Fibroblast of lung (primary cell): ENCODE data around the gene CAPN3. TPM values are rescaled to one million over a fixed set of nuclear protein-coding genes. Genes with fewer than 3 reads are reported as not detected.

Experiments
- DNase-seq, 2 donors: peaks; one replicate each; pipeline versions ENCODE4 v3.0.0 to v3.0.0-alpha.2; 2010; ENCODE audit warnings: low read depth in 2 of 2
- H2AFZ ChIP-seq: 2 replicates; pipeline ENCODE4 v1.5.1; 2012; ENCODE audit warnings: low read length, control low read depth, inconsistent platforms
- H3K27ac ChIP-seq: 2 replicates; pipeline ENCODE4 v1.5.1; 2011; ENCODE audit warnings: low read length, control low read depth; ENCODE audit not compliant: insufficient read depth
- H3K27me3 ChIP-seq: 2 replicates; pipeline ENCODE4 v1.5.1; 2011; ENCODE audit warnings: mild to moderate bottlenecking, low read length; ENCODE audit not compliant: control insufficient read depth, insufficient read depth
- H3K36me3 ChIP-seq: 2 replicates; pipeline ENCODE4 v1.5.1; 2011; ENCODE audit warnings: low read length; ENCODE audit not compliant: control insufficient read depth, insufficient read depth
- H3K4me1 ChIP-seq: 2 replicates; pipeline ENCODE4 v1.5.1; 2011; ENCODE audit warnings: low read length; ENCODE audit not compliant: control insufficient read depth, insufficient read depth; ENCODE audit errors: extremely low read depth
- H3K4me2 ChIP-seq: 2 replicates; pipeline ENCODE4 v1.5.1; 2011; ENCODE audit warnings: low read length, control low read depth; ENCODE audit not compliant: insufficient read depth; ENCODE audit errors: extremely low read depth
- H3K4me3 ChIP-seq, 4 experiments: fragments of 200-600 bp in 1 of 4; sonication (generic) in 1 of 4; replicated peaks in 1 of 4; 2 replicates each; pipeline ENCODE4 v1.5.1; 2011 to 2016; ENCODE audit warnings: low read length in 4 of 4, low read depth in 3 of 4, mild to moderate bottlenecking in 3 of 4, control low read depth in 2 of 4, inconsistent platforms in 1 of 4, mixed read lengths in 1 of 4; ENCODE audit not compliant: insufficient read depth in 1 of 4; ENCODE audit errors: control extremely low read depth in 1 of 4
- H3K79me2 ChIP-seq: 2 replicates; pipeline ENCODE4 v1.5.1; 2012; ENCODE audit warnings: mild to moderate bottlenecking, low read length, inconsistent platforms; ENCODE audit not compliant: control insufficient read depth, insufficient read depth
- H3K9ac ChIP-seq: 2 replicates; pipeline ENCODE4 v1.5.1; 2011; ENCODE audit warnings: mild to moderate bottlenecking, low read length, control low read depth; ENCODE audit not compliant: insufficient read depth
- H3K9me3 ChIP-seq: 2 replicates; pipeline ENCODE4 v1.5.1; 2012; ENCODE audit warnings: low read depth, low read length; ENCODE audit not compliant: control insufficient read depth, insufficient read depth
- H4K20me1 ChIP-seq: 2 replicates; pipeline ENCODE4 v1.5.1; 2011; ENCODE audit warnings: low read length; ENCODE audit not compliant: control insufficient read depth, insufficient read depth; ENCODE audit errors: extremely low read depth
- CTCF ChIP-seq, 2 donors: IDR thresholded peaks in 1 of 2; conservative IDR thresholded peaks in 1 of 2; 1 replicate in 1 of 2; 2 replicates in 1 of 2; pipeline ENCODE4 v1.5.1; 2011 to 2012; ENCODE audit warnings: low read length in 2 of 2, control low read depth in 1 of 2, inconsistent platforms in 1 of 2, low read depth in 1 of 2, mild to moderate bottlenecking in 1 of 2
- EZH2 ChIP-seq: IDR thresholded peaks from 2 replicates; pipeline ENCODE4 v1.5.1; 2012; ENCODE audit warnings: low read length, control low read depth, mild to moderate bottlenecking; ENCODE audit errors: missing control alignments
- polyA plus RNA-seq, 2 donors: library from polyadenylated mRNA; depleted of rRNA in 1 of 2; stranded (reverse) in 1 of 2; unstranded in 1 of 2; fragments of >200 nt; gene quantifications; 2 replicates each; pipeline ENCODE4 v1.2.1, GENCODE V29; 2011 to 2012; ENCODE audit warnings: missing spikeins in 1 of 2
- total RNA-seq: library from RNA; depleted of rRNA; stranded (reverse); fragments of >200 nt; gene quantifications from 2 replicates; pipeline ENCODE4 v1.2.1, GENCODE V29; 2014

Gene CAPN3
- total and polyA plus RNA-seq, 2 donors (not counting 1 experiment from before 2014, with no cell fraction given): 1.3 to 3.6 TPM

GRCh38 chr15:42338500-42338899, 20.8 kb upstream of the CAPN3 start:
- Histone ChIP-seq H3K27me3 (no peaks in the 10 kb centered on the region), H3K27ac (no peak overlapping the region), H3K36me3 (no peaks in the 10 kb centered on the region), H3K4me3 (no peak overlapping the region), H3K79me2 (no peaks in the 10 kb centered on the region), H3K4me2 (no peak overlapping the region), H4K20me1 (no peaks in the 10 kb centered on the region), H3K9ac (no peak overlapping the region), H3K4me1 (no peaks in the 10 kb centered on the region), H2AFZ (no peak overlapping the region), H3K9me3 (no peaks in the 10 kb centered on the region)
- TF ChIP-seq CTCF (conservative IDR thresholded peaks at IDR 0.05 in 1 of 2, IDR thresholded peaks at IDR 0.05 in 1 of 2; ENCODE audit: low read depth in 1 of 2, low read length in 2 of 2): no peak
- no peak for TF ChIP-seq EZH2
- no peak for DNase-seq

GRCh38 chr15:42343596-42344232, 15.6 kb upstream of the CAPN3 start:
- Histone ChIP-seq H3K9me3 (no peaks in the 10 kb centered on the region), H3K4me2 (no peak overlapping the region), H3K27ac (no peak overlapping the region), H3K4me3 (no peak overlapping the region), H4K20me1 (no peaks in the 10 kb centered on the region), H3K36me3 (no peaks in the 10 kb centered on the region), H3K79me2 (no peaks in the 10 kb centered on the region), H2AFZ (no peak overlapping the region), H3K4me1 (no peaks in the 10 kb centered on the region), H3K9ac (no peak overlapping the region), H3K27me3 (no peaks in the 10 kb centered on the region)
- TF ChIP-seq EZH2 (no peak), CTCF (conservative IDR thresholded peaks at IDR 0.05 in 1 of 2, IDR thresholded peaks at IDR 0.05 in 1 of 2; ENCODE audit: low read depth in 1 of 2, low read length in 2 of 2) (no peak)
- no peak for DNase-seq

- Histone ChIP-seq H3K9me3 (no peaks in the 10 kb centered on the region), H3K4me2 (no peak overlapping the region), H3K27me3 (no peaks in the 10 kb centered on the region), H3K4me3 (no peak overlapping the region), H3K4me1 (no peaks in the 10 kb centered on the region), H4K20me1 (no peaks in the 10 kb centered on the region), H3K79me2 (no peaks in the 10 kb centered on the region), H3K9ac (no peak overlapping the region), H3K36me3 (no peaks in the 10 kb centered on the region), H2AFZ (no peak overlapping the region), H3K27ac (no peak overlapping the region)
- TF ChIP-seq CTCF (conservative IDR thresholded peaks at IDR 0.05 in 1 of 2, IDR thresholded peaks at IDR 0.05 in 1 of 2; ENCODE audit: low read depth in 1 of 2, low read length in 2 of 2) (no peak), EZH2 (no peak)
- peak; percentile 54 to 77 for DNase-seq
Measured at GRCh38 chr15:42344763-42345162, 14.5 kb upstream of the CAPN3 start.
